Transverse colon (tissue), 4 donors: ENCODE data around the gene IRF8.

Experiments
- EP300 ChIP-seq: sonication (generic); formaldehyde crosslinking; IDR thresholded peaks from one replicate; pipeline ENCODE4 v1.6.1; 2017; ENCODE audit warnings: antibody characterized with exemption, low read depth
- POLR2A ChIP-seq: fragments of 450-650 bp; IDR thresholded peaks from one replicate; pipeline ENCODE4 v1.6.1; 2016; ENCODE audit warnings: antibody characterized with exemption, mild to moderate bottlenecking, moderate library complexity
- POLR2AphosphoS5 ChIP-seq, 3 donors: sonication (generic); formaldehyde crosslinking; IDR thresholded peaks; one replicate each; pipeline ENCODE4 v1.6.1; 2016; ENCODE audit warnings: antibody characterized with exemption in 3 of 3
- TF ChIP-seq, protein P1 (sequence below), 5 experiments: fragments of 200-600 bp in 3 of 5; fragments of 450-650 bp in 2 of 5; sonication (generic) in 3 of 5; IDR thresholded peaks; 1 replicate in 2 of 5; 2 replicates in 3 of 5; pipeline ENCODE4 v1.5.1; 2016 to 2017; ENCODE audit warnings: antibody characterized with exemption in 5 of 5, inconsistent platforms in 3 of 5, mild to moderate bottlenecking in 2 of 5, moderate library complexity in 1 of 5

DNA sequence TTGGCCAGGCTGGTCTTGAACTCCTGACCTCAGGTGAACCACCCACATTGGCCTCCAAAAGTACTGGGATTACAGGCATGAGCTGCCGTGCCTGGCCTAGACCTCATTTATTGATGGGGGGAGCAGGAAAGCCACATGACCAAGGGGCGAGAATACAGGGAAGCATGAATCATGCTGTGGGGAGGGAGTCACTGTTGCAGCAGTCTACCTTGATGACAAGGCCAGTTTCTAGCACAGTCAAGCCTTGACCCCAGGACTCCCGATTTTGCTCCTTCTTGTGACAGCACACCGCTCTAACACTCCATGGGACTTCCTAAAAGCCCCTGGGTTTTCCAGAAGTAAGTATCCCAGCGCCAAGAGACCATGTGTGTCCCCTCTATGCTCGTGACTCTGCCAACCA, 42.9 kb upstream of the IRF8 start:
- TF ChIP-seq, protein P1, sequence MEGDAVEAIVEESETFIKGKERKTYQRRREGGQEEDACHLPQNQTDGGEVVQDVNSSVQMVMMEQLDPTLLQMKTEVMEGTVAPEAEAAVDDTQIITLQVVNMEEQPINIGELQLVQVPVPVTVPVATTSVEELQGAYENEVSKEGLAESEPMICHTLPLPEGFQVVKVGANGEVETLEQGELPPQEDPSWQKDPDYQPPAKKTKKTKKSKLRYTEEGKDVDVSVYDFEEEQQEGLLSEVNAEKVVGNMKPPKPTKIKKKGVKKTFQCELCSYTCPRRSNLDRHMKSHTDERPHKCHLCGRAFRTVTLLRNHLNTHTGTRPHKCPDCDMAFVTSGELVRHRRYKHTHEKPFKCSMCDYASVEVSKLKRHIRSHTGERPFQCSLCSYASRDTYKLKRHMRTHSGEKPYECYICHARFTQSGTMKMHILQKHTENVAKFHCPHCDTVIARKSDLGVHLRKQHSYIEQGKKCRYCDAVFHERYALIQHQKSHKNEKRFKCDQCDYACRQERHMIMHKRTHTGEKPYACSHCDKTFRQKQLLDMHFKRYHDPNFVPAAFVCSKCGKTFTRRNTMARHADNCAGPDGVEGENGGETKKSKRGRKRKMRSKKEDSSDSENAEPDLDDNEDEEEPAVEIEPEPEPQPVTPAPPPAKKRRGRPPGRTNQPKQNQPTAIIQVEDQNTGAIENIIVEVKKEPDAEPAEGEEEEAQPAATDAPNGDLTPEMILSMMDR (IDR thresholded peaks at IDR 0.05), result no peak
- TF ChIP-seq POLR2AphosphoS5 (IDR thresholded peaks at IDR 0.05) (no peak), EP300 (no peak), POLR2A (no peak)
